Measurements from ENCODE around the gene GATA2.

The GATA2 gene

GRCh38 chr3:128503164-128503651 lies 10.2 kb upstream of the GATA2 start:
- Histone ChIP-seq H3K27me3 (ENCODE audit: insufficient read depth, poor library complexity, severe bottlenecking) (no peaks in the 10 kb centered on the region), H3K27ac (replicated peaks) (no peak overlapping the region), H3K4me3 (replicated peaks; ENCODE audit: insufficient read depth, low read length) (no peak overlapping the region)
- TF ChIP-seq CTCF (IDR thresholded peaks at IDR 0.05; ENCODE audit: insufficient read depth, low read length) (no peak), GABPA (IDR thresholded peaks at IDR 0.05; ENCODE audit: low read depth) (no peak)
- no peak for DNase-seq (ENCODE audit: low read depth in 1 of 2, low spot score in 1 of 2)

- TF ChIP-seq SPI1 (IDR thresholded peaks at IDR 0.05; ENCODE audit: borderline replicate concordance, low read depth) (no peak), POLR2AphosphoS5 (IDR thresholded peaks at IDR 0.05; ENCODE audit: low read depth) (no peak), REST (IDR thresholded peaks at IDR 0.05; ENCODE audit: insufficient replicate concordance, low read depth) (no peak), GABPA (IDR thresholded peaks at IDR 0.05; ENCODE audit: low read depth) (no peak), CTCF (IDR thresholded peaks at IDR 0.05; ENCODE audit: insufficient read depth, low read length) (no peak)
- H3K27ac ChIP-seq (replicated peaks): no peak overlapping the region
- H3K4me3 ChIP-seq (replicated peaks; ENCODE audit: insufficient read depth, low read length): no peak overlapping the region
- no peaks in the 10 kb centered on the region for H3K27me3 ChIP-seq (ENCODE audit: insufficient read depth, poor library complexity, severe bottlenecking)
- DNase-seq (ENCODE audit: low read depth in 1 of 2, low spot score in 1 of 2): no peak
Measured at GRCh38 chr3:128502712-128503111, 9.7 kb upstream of the GATA2 start.

GRCh38 chr3:128501431-128501830 lies 8.4 kb upstream of the GATA2 start:
- no peak for DNase-seq (ENCODE audit: low read depth in 1 of 2, low spot score in 1 of 2)
- no peak overlapping the region for H3K4me3 ChIP-seq (replicated peaks; ENCODE audit: insufficient read depth, low read length)
- no peaks in the 10 kb centered on the region for H3K27me3 ChIP-seq (ENCODE audit: insufficient read depth, poor library complexity, severe bottlenecking)
- TF ChIP-seq REST (IDR thresholded peaks at IDR 0.05; ENCODE audit: insufficient replicate concordance, low read depth): no peak
- no peak overlapping the region for H3K27ac ChIP-seq (replicated peaks)

GRCh38 chr3:128500556-128500955 lies 7.6 kb upstream of the GATA2 start:
- H3K27ac ChIP-seq (replicated peaks): no peak overlapping the region
- no peak for TF ChIP-seq REST (IDR thresholded peaks at IDR 0.05; ENCODE audit: insufficient replicate concordance, low read depth)
- TF ChIP-seq CTCF (IDR thresholded peaks at IDR 0.05; ENCODE audit: insufficient read depth, low read length): no peak
- no peak for TF ChIP-seq POLR2AphosphoS5 (IDR thresholded peaks at IDR 0.05; ENCODE audit: low read depth)
- TF ChIP-seq SPI1 (IDR thresholded peaks at IDR 0.05; ENCODE audit: borderline replicate concordance, low read depth): no peak
- no peak for TF ChIP-seq GABPA (IDR thresholded peaks at IDR 0.05; ENCODE audit: low read depth)

More at GRCh38 chr3:128500556-128500955, 7.6 kb upstream of the GATA2 start:
- Histone ChIP-seq H3K4me3 (replicated peaks; ENCODE audit: insufficient read depth, low read length) (no peak overlapping the region), H3K27me3 (ENCODE audit: insufficient read depth, poor library complexity, severe bottlenecking) (no peaks in the 10 kb centered on the region)
- DNase-seq (ENCODE audit: low read depth in 1 of 2, low spot score in 1 of 2): no peak
